ENCODE data around the gene OPN1MW3.

Gene OPN1MW3

DNA sequence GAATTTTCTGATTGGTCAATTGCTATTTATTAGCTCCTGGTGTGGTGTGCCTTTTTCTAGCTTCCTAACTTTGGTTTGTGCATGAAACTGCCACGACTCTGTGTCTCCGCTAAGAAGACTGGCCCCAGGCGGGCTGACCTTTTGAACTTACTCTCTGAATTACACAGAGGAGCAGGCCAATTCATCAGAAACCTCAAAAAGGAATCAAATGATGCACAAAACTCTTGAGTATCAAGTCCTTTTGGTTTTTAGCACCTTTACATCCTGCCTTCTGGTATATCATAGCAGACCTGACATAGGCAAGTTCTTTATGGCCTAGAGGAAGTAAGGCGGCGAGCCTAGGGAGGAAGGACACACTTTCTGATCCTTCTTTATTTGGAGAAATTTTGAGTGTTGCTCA lies 55.8 kb downstream of the OPN1MW3 start:
- Histone ChIP-seq H3K4me3 (ENCODE audit: low read depth in 1 of 2, low read length in 2 of 2) (no peak overlapping the region), H3K27me3 (ENCODE audit: low read depth, low read length) (no peaks in the 10 kb centered on the region), H3K4me1 (ENCODE audit: control insufficient read depth in 1 of 2, insufficient read depth in 2 of 2, low read length in 2 of 2) (peaks cover 0 to 7% of the 10 kb centered on the region in 2 donors), H3K9me3 (ENCODE audit: control insufficient read depth in 1 of 2, low read length in 2 of 2) (no peaks in the 10 kb centered on the region), H3K27ac (ENCODE audit: low read length) (no peak overlapping the region), H3K36me3 (ENCODE audit: control insufficient read depth in 1 of 2, insufficient read depth in 2 of 2, low read length in 2 of 2) (no peaks in the 10 kb centered on the region)

DNA sequence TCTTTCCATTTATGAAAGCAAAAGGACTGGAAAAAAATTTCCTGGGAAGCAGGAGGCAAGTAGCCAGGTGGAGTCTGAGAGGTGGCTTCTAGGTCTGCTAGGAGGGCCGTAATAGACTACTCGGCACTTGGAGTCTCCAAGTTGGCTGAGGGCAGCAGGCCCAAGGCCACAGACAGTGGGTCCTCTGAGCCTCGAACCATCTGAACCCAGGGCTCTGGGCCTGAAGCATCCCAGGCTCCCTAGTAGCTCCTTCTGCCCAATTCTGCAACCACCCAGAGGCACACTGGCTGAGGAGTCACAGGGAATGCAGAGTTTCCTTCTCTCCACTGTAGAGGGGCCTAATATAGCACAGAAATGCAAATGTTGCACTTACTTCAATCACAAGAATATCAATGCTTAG lies 58.0 kb downstream of the OPN1MW3 start:
- H3K9me3 ChIP-seq (ENCODE audit: control insufficient read depth in 1 of 2, low read length in 2 of 2) = no peaks in the 10 kb centered on the region
- H3K4me1 ChIP-seq (ENCODE audit: control insufficient read depth in 1 of 2, insufficient read depth in 2 of 2, low read length in 2 of 2) = peaks cover 0 to 4% of the 10 kb centered on the region in 2 donors
- H3K4me3 ChIP-seq (ENCODE audit: low read depth in 1 of 2, low read length in 2 of 2) = no peak overlapping the region
- no peaks in the 10 kb centered on the region for H3K27me3 ChIP-seq (ENCODE audit: low read depth, low read length)
- H3K27ac ChIP-seq (ENCODE audit: low read length) = no peak overlapping the region
- H3K36me3 ChIP-seq (ENCODE audit: control insufficient read depth in 1 of 2, insufficient read depth in 2 of 2, low read length in 2 of 2) = no peaks in the 10 kb centered on the region

DNA sequence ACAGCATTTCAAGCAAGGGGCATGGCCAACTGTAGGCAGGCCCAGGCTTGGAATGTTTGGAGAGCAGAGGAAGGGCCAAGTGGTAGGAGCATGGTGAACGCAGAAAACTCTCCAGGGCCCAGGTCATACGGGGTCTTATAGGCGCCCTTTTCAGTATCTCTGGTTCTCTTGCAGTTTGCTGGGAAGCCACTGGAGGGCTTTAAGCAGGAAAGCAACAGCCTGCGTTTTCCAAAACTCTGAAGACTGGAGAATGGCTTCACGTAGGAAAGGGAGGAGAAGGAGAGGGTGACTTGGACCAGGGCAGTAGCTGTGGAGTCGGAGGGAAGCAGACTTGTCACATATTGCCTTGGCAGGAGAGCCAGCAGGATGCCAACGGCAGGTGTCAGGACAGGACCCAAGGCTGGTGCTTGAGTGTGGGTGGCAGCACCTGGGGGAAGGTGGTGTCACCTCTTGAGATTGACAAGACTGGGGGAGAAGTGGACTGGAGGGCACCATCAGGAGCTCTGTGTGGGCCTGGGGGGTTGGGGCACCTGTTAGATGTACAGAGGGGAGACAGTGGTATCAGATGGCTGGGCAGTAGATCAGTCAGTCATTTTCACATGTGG lies 60.1 kb downstream of the OPN1MW3 start:
- H3K4me1 ChIP-seq (ENCODE audit: control insufficient read depth in 1 of 2, insufficient read depth in 2 of 2, low read length in 2 of 2) = peaks cover 0 to 4% of the 10 kb centered on the region in 2 donors
- no peaks in the 10 kb centered on the region for H3K27me3 ChIP-seq (ENCODE audit: low read depth, low read length)
- no peaks in the 10 kb centered on the region for H3K36me3 ChIP-seq (ENCODE audit: control insufficient read depth in 1 of 2, insufficient read depth in 2 of 2, low read length in 2 of 2)
- no peak overlapping the region for H3K27ac ChIP-seq (ENCODE audit: low read length)
- H3K9me3 ChIP-seq (ENCODE audit: control insufficient read depth in 1 of 2, low read length in 2 of 2) = no peaks in the 10 kb centered on the region
- H3K4me3 ChIP-seq (ENCODE audit: low read depth in 1 of 2, low read length in 2 of 2) = no peak overlapping the region

DNA sequence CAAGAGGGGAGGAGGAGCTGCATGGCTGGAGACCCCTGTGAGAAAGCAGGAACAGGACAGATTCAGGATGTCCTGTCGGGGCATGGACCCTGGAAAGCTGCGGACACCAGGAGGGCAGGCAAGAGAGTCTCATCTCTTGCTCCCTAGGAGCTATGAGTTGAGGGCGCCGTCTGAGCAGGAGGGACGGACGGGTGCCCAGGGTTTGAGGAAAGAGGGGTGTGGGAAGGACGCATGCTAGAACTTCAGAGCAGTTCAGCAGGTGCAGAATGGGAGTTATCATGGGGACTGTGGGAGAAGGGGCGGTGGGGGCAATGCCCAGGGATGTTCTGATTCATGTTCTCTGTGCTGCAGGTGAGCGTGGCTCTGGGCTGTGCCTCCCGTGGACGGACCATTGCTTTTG lies 63.0 kb downstream of the OPN1MW3 start:
- no peak overlapping the region for H3K4me3 ChIP-seq (ENCODE audit: low read depth in 1 of 2, low read length in 2 of 2)
- no peaks in the 10 kb centered on the region for H3K27me3 ChIP-seq (ENCODE audit: low read depth, low read length)
- H3K4me1 ChIP-seq (ENCODE audit: control insufficient read depth in 1 of 2, insufficient read depth in 2 of 2, low read length in 2 of 2) = peaks cover 0 to 9% of the 10 kb centered on the region in 2 donors
- H3K9me3 ChIP-seq (ENCODE audit: control insufficient read depth in 1 of 2, low read length in 2 of 2) = no peaks in the 10 kb centered on the region
- H3K36me3 ChIP-seq (ENCODE audit: control insufficient read depth in 1 of 2, insufficient read depth in 2 of 2, low read length in 2 of 2) = no peaks in the 10 kb centered on the region
- H3K27ac ChIP-seq (ENCODE audit: low read length) = no peak overlapping the region

Measured in muscle layer of duodenum (tissue), 2 donors.